CD4-positive, alpha-beta T cell (primary cell): ENCODE results near the gene MIPOL1. TPM values are rescaled to one million over a fixed set of nuclear protein-coding genes. Genes with fewer than 3 reads are reported as not detected.

ENCODE experiments used
- ATAC-seq: fragments of 200-7000 bp; cut with Tn5 transposase; one replicate; pipeline ENCODE4 v1.10.0; 2022; ENCODE audit warnings: mild to moderate bottlenecking; ENCODE audit not compliant: poor library complexity
- CTCF ChIA-PET: fragments of 350-600 bp; sonication (Branson Sonifier 250); formaldehyde crosslinking; loops from one replicate; lab custom pipeline; 2021; ENCODE audit warnings: antibody characterized with exemption, inconsistent platforms; lab: Charles Lee
- POLR2A ChIA-PET: fragments of 350-600 bp; sonication (Branson Sonifier 250); formaldehyde crosslinking; loops from one replicate; lab custom pipeline; 2021; ENCODE audit warnings: antibody characterized with exemption, inconsistent platforms; lab: Charles Lee
- DNase-seq, 14 experiments: peaks; one replicate each; pipeline ENCODE4 v3.0.0-alpha.2; 2013 to 2020; ENCODE audit warnings: mixed read lengths in 2 of 14
- H3K27ac ChIP-seq, 2 donors: one replicate each; pipeline versions ENCODE4 v1.5.1 to v1.7.0; 2013; ENCODE audit warnings: low read length in 2 of 2, low read depth in 1 of 2, mild to moderate bottlenecking in 1 of 2
- H3K27me3 ChIP-seq, 2 experiments: 1 replicate in 1 of 2; 2 replicates in 1 of 2; pipeline versions ENCODE4 v1.6.1 to v1.7.0; 2013; ENCODE audit warnings: low read length in 2 of 2, control low read depth in 1 of 2, mild to moderate bottlenecking in 1 of 2, moderate library complexity in 1 of 2; ENCODE audit not compliant: insufficient read depth in 2 of 2, control insufficient read depth in 1 of 2
- H3K36me3 ChIP-seq: one replicate; pipeline ENCODE4 v1.6.1; 2013; ENCODE audit warnings: low read length, control low read depth; ENCODE audit not compliant: insufficient read depth
- H3K4me1 ChIP-seq: one replicate; pipeline ENCODE4 v1.6.1; 2013; ENCODE audit warnings: low read length, control low read depth; ENCODE audit not compliant: insufficient read depth
- H3K4me3 ChIP-seq: one replicate; pipeline ENCODE4 v1.5.1; 2013; ENCODE audit warnings: mild to moderate bottlenecking, low read length, moderate library complexity
- H3K9me3 ChIP-seq, 2 experiments: 1 replicate in 1 of 2; 2 replicates in 1 of 2; pipeline versions ENCODE4 v1.6.1 to v1.7.0; 2013; ENCODE audit warnings: low read length in 2 of 2, mild to moderate bottlenecking in 2 of 2, control low read depth in 1 of 2, moderate library complexity in 1 of 2; ENCODE audit not compliant: control insufficient read depth in 1 of 2, insufficient read depth in 1 of 2
- H3K27ac Mint-ChIP-seq: one replicate; pipeline ENCODE4 v1.8.0; 2020; ENCODE audit warnings: mixed read lengths
- H3K27me3 Mint-ChIP-seq: one replicate; pipeline ENCODE4 v1.8.0; 2021; ENCODE audit warnings: mixed read lengths
- H3K36me3 Mint-ChIP-seq: one replicate; pipeline ENCODE4 v1.8.0; 2021; ENCODE audit warnings: low read depth, mixed read lengths
- H3K4me1 Mint-ChIP-seq: one replicate; pipeline ENCODE4 v1.8.0; 2021; ENCODE audit warnings: low read depth, mixed read lengths
- H3K4me3 Mint-ChIP-seq: one replicate; pipeline ENCODE4 v1.8.0; 2020; ENCODE audit warnings: mild to moderate bottlenecking, mixed read lengths
- H3K9me3 Mint-ChIP-seq: one replicate; pipeline ENCODE4 v1.8.0; 2020; ENCODE audit warnings: mixed read lengths
- CTCF ChIP-seq: fragments of 200-600 bp; IDR thresholded peaks from one replicate; pipeline ENCODE4 v1.8.0; 2022; ENCODE audit warnings: antibody characterized with exemption, mild to moderate bottlenecking
- intact Hi-C, 2 experiments: fragments of 100-400 bp; cut with DNase I in 1 of 2; cut with micrococcal nuclease in 1 of 2; formaldehyde crosslinking; loops; one replicate each; pipeline versions ENCODE4 v1.15.1 to v1.9.0; 2023 to 2025; cut with DNase I, micrococcal nuclease
- total RNA-seq, 174 experiments: library from RNA in 2 of 174; stranded (reverse) in 2 of 174; gene quantifications; one replicate each; pipeline ENCODE4 v1.2.3 and lab custom pipeline; 2021 to 2026

The MIPOL1 gene
- total RNA-seq, 2 experiments from 2014 or later, result 0.30 TPM; not detected in 1

- H3K4me3 ChIP-seq, result no peak overlapping the region
- H3K27me3 ChIP-seq, result no peaks in the 10 kb centered on the region
- ATAC-seq, result no peak
- POLR2A ChIA-PET, result no interaction called here
- H3K9me3 ChIP-seq, result peaks cover 5 to 13% of the 10 kb centered on the region in 2 experiments
- no peaks in the 10 kb centered on the region for H3K36me3 ChIP-seq
- DNase-seq, result no peak
- H3K4me1 Mint-ChIP-seq, result no peaks in the 10 kb centered on the region
- no peak for TF ChIP-seq CTCF
- H3K27me3 Mint-ChIP-seq, result no peaks in the 10 kb centered on the region
- no peaks in the 10 kb centered on the region for H3K36me3 Mint-ChIP-seq
- H3K4me1 ChIP-seq, result no peaks in the 10 kb centered on the region
- no peak overlapping the region for H3K4me3 Mint-ChIP-seq
- H3K9me3 Mint-ChIP-seq, result peaks cover 17% of the 10 kb centered on the region
- no peak overlapping the region for H3K27ac ChIP-seq
- CTCF ChIA-PET, result no interaction called here
- no peak overlapping the region for H3K27ac Mint-ChIP-seq
- intact Hi-C loops, result no loop called here
Measured at GRCh38 chr14:37483672-37484071, 285.9 kb downstream of the MIPOL1 start.

- no peaks in the 10 kb centered on the region for H3K36me3 ChIP-seq
Measured at GRCh38 chr14:37490607-37491006, 292.9 kb downstream of the MIPOL1 start.

GRCh38 chr14:37491076-37491475 lies 293.3 kb downstream of the MIPOL1 start:
- DNase-seq, result no peak
- CTCF ChIA-PET, result no interaction called here
- TF ChIP-seq CTCF, result no peak
- Mint-ChIP-seq H3K27me3 (no peaks in the 10 kb centered on the region), H3K27ac (no peak overlapping the region), H3K36me3 (no peaks in the 10 kb centered on the region), H3K9me3 (peaks cover 12% of the 10 kb centered on the region), H3K4me1 (no peaks in the 10 kb centered on the region), H3K4me3 (no peak overlapping the region)
- no peaks in the 10 kb centered on the region for H3K27me3 ChIP-seq
- no peaks in the 10 kb centered on the region for H3K4me1 ChIP-seq
- intact Hi-C loops, result no loop called here
- POLR2A ChIA-PET, result no interaction called here
- H3K27ac ChIP-seq, result no peak overlapping the region
- H3K36me3 ChIP-seq, result no peaks in the 10 kb centered on the region
- H3K9me3 ChIP-seq, result no peaks in the 10 kb centered on the region
- H3K4me3 ChIP-seq, result no peak overlapping the region
- ATAC-seq, result no peak

More at GRCh38 chr14:37490607-37491006, 292.9 kb downstream of the MIPOL1 start:
- peaks cover 12% of the 10 kb centered on the region for H3K9me3 Mint-ChIP-seq
- TF ChIP-seq CTCF, result no peak
- H3K36me3 Mint-ChIP-seq, result no peaks in the 10 kb centered on the region
- Histone ChIP-seq H3K27me3 (no peaks in the 10 kb centered on the region), H3K4me1 (no peaks in the 10 kb centered on the region), H3K4me3 (no peak overlapping the region), H3K27ac (no peak overlapping the region), H3K9me3 (no peaks in the 10 kb centered on the region)
- ATAC-seq (no peak), DNase-seq (no peak)
- H3K4me1 Mint-ChIP-seq, result no peaks in the 10 kb centered on the region
- H3K4me3 Mint-ChIP-seq, result no peak overlapping the region
- intact Hi-C loops, result no loop called here
- no peak overlapping the region for H3K27ac Mint-ChIP-seq
- no peaks in the 10 kb centered on the region for H3K27me3 Mint-ChIP-seq
- ChIA-PET CTCF (no interaction called here), POLR2A (no interaction called here)
